Prostate gland (tissue), 2 donors: Measurements from ENCODE around the gene SUN3. TPM values are rescaled to one million over a fixed set of nuclear protein-coding genes. Genes with fewer than 3 reads are reported as not detected.

ENCODE experiments used
- DNase-seq: peaks from one replicate; pipeline ENCODE4 v3.0.0-alpha.2; 2019; ENCODE audit warnings: low spot score
- H3K27ac ChIP-seq, 2 donors: fragments of 200-600 bp; sonication (generic); 2 replicates each; pipeline ENCODE4 v1.5.1; 2017 to 2019
- H3K27me3 ChIP-seq: fragments of 200-600 bp; sonication (generic); replicated peaks from 2 replicates; pipeline ENCODE4 v1.5.1; 2019; ENCODE audit not compliant: insufficient read depth
- H3K36me3 ChIP-seq, 2 donors: fragments of 200-600 bp; sonication (generic); 1 replicate in 1 of 2; 2 replicates in 1 of 2; pipeline versions ENCODE4 v1.5.1 to v1.8.1; 2017 to 2019
- H3K4me1 ChIP-seq: fragments of 200-600 bp; sonication (generic); replicated peaks from 2 replicates; pipeline ENCODE4 v1.5.1; 2019
- H3K4me3 ChIP-seq, 2 donors: fragments of 200-600 bp; sonication (generic); 2 replicates each; pipeline ENCODE4 v1.5.1; 2017 to 2019
- H3K9me3 ChIP-seq: fragments of 200-600 bp; sonication (generic); 2 replicates; pipeline ENCODE4 v1.5.1; 2017
- CTCF ChIP-seq, 4 experiments: fragments of 200-600 bp in 2 of 4; fragments of 450-650 bp in 2 of 4; sonication (generic) in 2 of 4; IDR thresholded peaks; 1 replicate in 3 of 4; 2 replicates in 1 of 4; pipeline ENCODE4 v1.5.1; 2016 to 2019; ENCODE audit warnings: antibody characterized with exemption in 4 of 4, mild to moderate bottlenecking in 2 of 4, moderate library complexity in 2 of 4
- POLR2A ChIP-seq: fragments of 450-650 bp; IDR thresholded peaks from one replicate; pipeline ENCODE4 v1.6.1; 2016; ENCODE audit warnings: antibody characterized with exemption, mild to moderate bottlenecking
- POLR2AphosphoS5 ChIP-seq: sonication (generic); formaldehyde crosslinking; IDR thresholded peaks from one replicate; pipeline ENCODE4 v1.6.1; 2017; ENCODE audit warnings: antibody characterized with exemption
- WGBS: methylation state at CpG from one replicate; pipeline ENCODE4 v1.1.5; 2018; 5-methylcytosine and 5-hydroxymethylcytosine counted together
- intact Hi-C: fragments of 100-400 bp; cut with DNase I; formaldehyde crosslinking; loops from one replicate; pipeline ENCODE4 v1.14.2; 2022
- total RNA-seq, 2 donors: library from RNA; depleted of rRNA; stranded (reverse); fragments of >200 nt; gene quantifications; one replicate each; pipeline ENCODE4 v1.1.0, GENCODE V29; 2016

SUN3 gene
- total RNA-seq, 2 donors from 2014 or later, result 4.5 TPM; not detected in 1

GRCh38 chr7:48035967-48036478 is 7.1 kb upstream of the SUN3 start:
- 3% methylated on average over 21 of the region's 42 CpGs for WGBS
- H3K4me1 ChIP-seq, result peaks cover 2% of the 10 kb centered on the region
- H3K36me3 ChIP-seq, result no peaks in the 10 kb centered on the region
- peak overlapping the region; percentile 16 to 32 for H3K4me3 ChIP-seq
- DNase-seq, result no peak
- H3K9me3 ChIP-seq, result no peaks in the 10 kb centered on the region
- peaks cover 3% of the 10 kb centered on the region for H3K27me3 ChIP-seq
- intact Hi-C loops, result loop anchor here (5.0 kb wide), 1 partner anchor 76 kb away; no protein-coding TSS in a partner anchor
- no peak for TF ChIP-seq POLR2A
- no peak for TF ChIP-seq CTCF (IDR thresholded peaks at IDR 0.05)
- TF ChIP-seq POLR2AphosphoS5, result no peak
- no peak overlapping the region for H3K27ac ChIP-seq

GRCh38 chr7:48035301-48035966 is 6.5 kb upstream of the SUN3 start, which contains the start of gene C7orf57:
Gene C7orf57, plus strand, starts transcription at chr7:48035543. Its CDS starts 766 bp downstream, at chr7:48036309.
- Histone ChIP-seq H3K27ac (no peak within 1 kb of the TSS), H3K36me3 (no peaks in the 10 kb centered on the region), H3K4me1 (peaks cover 2% of the 10 kb centered on the region), H3K27me3 (peaks cover 3% of the 10 kb centered on the region), H3K9me3 (no peaks in the 10 kb centered on the region), H3K4me3 (peak within 1 kb of the TSS; percentile 16 to 32)
- intact Hi-C loops, result loop anchor here (5.0 kb wide), 1 partner anchor 77 kb away; no protein-coding TSS in a partner anchor
- DNase-seq, result peak; percentile 51
- TF ChIP-seq POLR2A (no peak), CTCF (IDR thresholded peaks at IDR 0.05) (peak in 1 of 4 experiments; percentile 6), POLR2AphosphoS5 (peak; percentile 43)
- WGBS, result 2% methylated on average over 50 of the region's 62 CpGs

GRCh38 chr7:48033922-48034321 is 5.0 kb upstream of the SUN3 start:
- WGBS, result 56% methylated on average over 5 of the region's 5 CpGs
- DNase-seq, result no peak
- TF ChIP-seq POLR2A (no peak), CTCF (IDR thresholded peaks at IDR 0.05) (no peak), POLR2AphosphoS5 (no peak)
- intact Hi-C loops, result no loop called here
- Histone ChIP-seq H3K9me3 (no peaks in the 10 kb centered on the region), H3K27me3 (peaks cover 3% of the 10 kb centered on the region), H3K36me3 (no peaks in the 10 kb centered on the region), H3K4me3 (no peak overlapping the region), H3K27ac (no peak overlapping the region), H3K4me1 (peaks cover 2% of the 10 kb centered on the region)

GRCh38 chr7:48031111-48031510 is 2.2 kb upstream of the SUN3 start:
- H3K27me3 ChIP-seq, result peaks cover 1% of the 10 kb centered on the region
- no peak overlapping the region for H3K4me3 ChIP-seq
- WGBS, result 38% methylated on average over 2 of the region's 2 CpGs
- H3K27ac ChIP-seq, result no peak overlapping the region
- no peaks in the 10 kb centered on the region for H3K36me3 ChIP-seq
- intact Hi-C loops, result no loop called here
- DNase-seq, result no peak
- no peaks in the 10 kb centered on the region for H3K9me3 ChIP-seq
- peaks cover 2% of the 10 kb centered on the region for H3K4me1 ChIP-seq
- TF ChIP-seq POLR2AphosphoS5 (no peak), CTCF (IDR thresholded peaks at IDR 0.05) (no peak), POLR2A (no peak)

GRCh38 chr7:48025624-48026023 is 3.3 kb downstream of the SUN3 start:
- intact Hi-C loops, result no loop called here
- no peak for DNase-seq
- Histone ChIP-seq H3K36me3 (no peaks in the 10 kb centered on the region), H3K4me3 (no peak overlapping the region), H3K9me3 (no peaks in the 10 kb centered on the region), H3K27me3 (no peaks in the 10 kb centered on the region), H3K27ac (no peak overlapping the region), H3K4me1 (no peaks in the 10 kb centered on the region)
- no peak for TF ChIP-seq POLR2A
- no peak for TF ChIP-seq CTCF (IDR thresholded peaks at IDR 0.05)
- no peak for TF ChIP-seq POLR2AphosphoS5
- WGBS, result 46% methylated on average over 5 of the region's 5 CpGs
